Measurements from ENCODE around the gene SPEG.

Gene SPEG

GRCh38 chr2:219517954-219518778 lies 83.5 kb downstream of the SPEG start:
- DNase-seq, result no peak

DNA sequence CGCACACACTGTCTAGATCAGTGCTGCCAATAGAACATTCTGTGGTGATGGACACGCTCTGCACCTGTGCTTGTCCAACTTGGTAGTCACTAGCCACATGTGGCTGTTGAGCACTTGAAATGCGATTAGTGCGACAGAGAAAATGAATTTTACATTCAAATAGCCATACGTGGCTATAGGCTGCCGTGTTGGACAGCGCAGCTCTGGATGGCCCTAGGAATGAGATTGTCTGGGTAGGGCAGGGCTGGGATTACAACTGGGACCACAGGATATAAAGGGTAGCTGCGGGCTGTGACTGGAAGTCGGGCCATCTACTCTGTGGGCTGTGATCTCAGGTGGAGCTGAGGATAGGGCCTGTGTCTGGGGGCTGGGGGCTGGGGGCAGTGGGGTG lies 84.9 kb downstream of the SPEG start:
- no peak for DNase-seq

- no peak for DNase-seq
These were observed 85.4 kb downstream of the SPEG start for GRCh38 chr2:219520079-219520478.

DNA sequence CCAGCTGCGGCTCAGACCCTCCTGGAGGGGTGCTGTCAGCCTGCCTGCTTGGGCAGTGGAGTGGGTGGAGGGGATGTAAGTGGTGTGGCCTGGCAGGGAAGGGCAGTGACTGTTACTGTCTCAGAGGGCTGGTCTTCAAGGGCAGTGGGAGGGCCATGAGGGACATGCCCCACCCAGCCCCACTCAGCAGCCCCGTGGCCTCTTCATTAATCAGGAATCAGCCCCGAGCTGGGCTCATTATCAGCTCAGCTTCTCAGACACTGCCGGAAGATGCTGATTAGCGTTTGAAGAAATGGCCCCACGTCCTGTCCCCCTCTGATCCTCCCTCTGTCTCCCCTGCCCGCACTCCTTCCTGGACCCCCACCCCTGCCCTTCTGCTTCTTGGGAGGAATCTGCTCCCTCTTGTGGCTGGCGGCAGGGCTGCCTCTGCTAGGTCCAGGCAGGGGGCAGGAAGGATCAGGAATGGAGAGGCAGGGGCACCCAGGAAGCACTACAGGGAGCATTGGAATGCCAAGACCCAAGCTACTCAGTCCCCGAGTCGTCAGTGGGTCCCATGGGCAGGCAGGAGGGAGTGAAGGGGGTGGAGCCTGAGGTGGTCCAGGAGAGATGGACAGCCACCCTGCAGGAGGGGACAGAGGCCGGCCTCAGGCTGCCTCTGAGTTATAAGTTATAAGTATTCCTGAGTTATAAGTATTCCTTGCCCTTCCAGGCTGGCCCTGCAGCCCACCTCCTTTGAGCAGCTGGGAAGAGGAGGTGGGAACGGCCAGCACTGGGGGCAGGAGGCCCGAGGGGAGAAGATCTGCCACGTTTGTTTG lies 86.6 kb downstream of the SPEG start:
- peak; percentile 20 for DNase-seq

DNA sequence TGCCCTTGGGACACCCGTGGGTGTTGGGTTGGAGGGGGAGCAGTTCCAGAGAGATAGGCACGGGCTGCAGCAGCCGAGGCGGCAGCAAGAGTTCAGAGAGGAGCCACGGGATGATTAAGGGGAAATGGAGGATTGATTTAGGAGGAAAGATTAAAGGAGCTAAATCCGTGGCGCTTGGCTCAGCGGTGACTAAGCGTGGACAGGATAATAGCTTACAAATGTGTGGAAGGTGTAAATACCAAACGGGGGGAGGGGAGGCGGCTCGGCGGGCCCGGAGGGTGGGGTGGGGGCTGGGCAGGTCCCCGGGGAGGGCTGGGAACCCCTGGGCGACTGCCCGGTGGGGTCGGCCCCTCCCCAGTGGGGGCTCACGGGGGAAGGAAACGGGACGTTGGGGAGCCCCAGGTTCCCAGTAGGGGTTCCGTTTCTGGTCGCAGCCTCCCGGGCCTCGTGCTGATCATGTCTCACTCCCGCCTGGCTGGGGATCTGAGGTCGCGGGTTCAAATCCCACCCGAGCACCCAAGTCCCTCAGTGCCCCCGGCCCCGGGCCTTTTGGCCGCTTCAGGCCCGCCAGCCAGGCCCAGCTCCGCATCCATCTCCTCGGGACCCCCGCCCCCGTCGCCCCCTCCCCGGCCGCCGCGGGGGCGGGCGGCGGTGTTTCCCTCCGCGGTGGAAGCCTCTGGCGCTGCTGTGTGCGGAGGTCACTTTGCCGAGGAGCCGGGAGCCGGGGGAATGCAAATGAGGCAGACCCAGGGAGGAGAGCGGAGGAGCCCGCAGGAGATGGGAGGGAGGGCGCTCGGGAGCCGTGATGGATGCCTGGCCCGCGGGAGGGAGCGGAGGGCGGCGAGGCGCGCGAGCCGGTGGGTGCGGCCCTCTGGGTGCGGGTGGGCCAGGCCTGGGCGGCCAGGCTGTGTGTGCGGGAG lies 87.7 kb downstream of the SPEG start:
- DNase-seq, result peak; percentile 12

DNA sequence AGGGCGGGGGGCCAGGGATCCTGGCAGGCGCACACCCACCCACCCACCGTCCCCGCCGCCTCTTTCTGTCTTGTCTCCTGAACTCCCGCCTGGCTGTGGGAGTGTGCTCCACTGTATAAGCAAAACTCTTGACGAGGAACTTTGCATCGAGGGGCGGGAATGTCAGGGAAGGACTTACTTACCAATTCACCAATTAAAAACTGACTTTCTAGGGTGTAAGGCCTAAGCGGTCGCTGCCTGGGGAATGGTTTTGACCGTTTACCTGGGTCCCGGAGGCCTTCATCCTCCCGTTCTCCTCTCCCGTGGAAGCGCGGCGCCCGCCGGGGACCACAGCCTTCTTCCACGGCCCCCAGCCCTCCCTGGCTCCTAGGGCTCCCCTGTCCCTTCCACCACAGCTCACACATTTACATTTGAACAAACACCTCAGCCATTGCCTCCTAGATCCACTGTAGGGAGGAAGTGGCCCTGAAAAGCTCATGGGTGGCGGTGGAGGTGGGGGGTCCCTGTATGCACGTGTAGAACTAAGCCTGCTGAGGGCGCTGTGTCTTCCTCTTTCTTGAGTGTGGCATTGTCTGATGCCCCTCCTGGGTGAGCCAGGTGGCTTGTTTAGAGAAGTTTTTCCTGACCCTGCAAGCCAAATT lies 88.5 kb downstream of the SPEG start:
- DNase-seq, result no peak

DNA sequence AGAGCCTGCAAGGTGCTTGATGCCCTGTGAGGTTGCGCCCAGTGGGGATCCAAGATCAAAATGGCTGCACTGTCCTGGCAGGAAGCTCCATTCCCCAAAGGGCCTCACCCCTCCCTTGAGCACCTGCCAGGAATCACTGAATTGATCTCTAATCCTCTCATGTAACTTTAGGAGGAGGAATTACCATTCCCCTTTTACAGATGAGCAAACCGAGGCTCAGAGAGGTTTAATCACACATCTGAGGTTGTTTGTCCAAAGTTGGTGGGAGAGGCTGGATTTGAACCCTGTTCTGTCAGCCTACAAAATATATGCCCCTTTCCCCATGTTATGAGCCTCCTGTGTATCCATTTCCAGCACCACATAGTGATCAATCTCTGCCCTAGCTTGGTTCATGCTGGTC lies 90.2 kb downstream of the SPEG start:
- no peak for DNase-seq

DNA sequence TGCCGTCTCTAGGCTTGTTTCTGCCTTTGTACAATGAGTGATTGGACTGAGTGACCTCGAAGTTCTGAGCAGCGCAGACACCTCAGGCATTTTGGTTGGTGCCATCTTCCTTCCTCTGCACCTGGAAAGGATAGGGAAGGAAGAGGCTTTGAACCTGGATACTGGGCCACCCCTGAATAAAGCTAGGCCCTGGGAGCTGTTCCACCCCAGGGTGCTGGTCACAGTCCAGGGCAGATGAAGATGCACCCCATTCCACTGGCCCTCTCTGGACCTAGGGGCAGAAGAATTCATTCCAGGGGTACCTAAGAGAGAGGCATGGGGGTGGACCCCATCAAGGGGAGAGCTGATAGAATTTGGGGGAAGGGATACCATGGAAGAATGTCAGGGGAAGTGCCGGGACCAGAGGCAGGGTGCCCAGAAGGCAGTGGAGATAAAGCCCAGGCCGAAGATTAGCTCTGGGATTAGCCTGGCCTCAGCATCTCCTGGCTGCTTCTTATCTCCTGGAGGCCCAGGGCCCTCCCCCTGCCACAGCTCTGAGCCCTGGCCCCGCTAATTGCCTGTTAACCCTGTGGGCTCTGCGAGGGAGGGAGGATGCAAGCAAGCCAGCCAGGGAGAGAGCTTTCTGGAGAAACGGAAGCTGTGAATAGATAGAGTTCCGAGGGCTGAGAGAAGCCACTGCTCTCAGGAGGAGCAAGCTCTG lies 91.0 kb downstream of the SPEG start:
- no peak for DNase-seq

DNA sequence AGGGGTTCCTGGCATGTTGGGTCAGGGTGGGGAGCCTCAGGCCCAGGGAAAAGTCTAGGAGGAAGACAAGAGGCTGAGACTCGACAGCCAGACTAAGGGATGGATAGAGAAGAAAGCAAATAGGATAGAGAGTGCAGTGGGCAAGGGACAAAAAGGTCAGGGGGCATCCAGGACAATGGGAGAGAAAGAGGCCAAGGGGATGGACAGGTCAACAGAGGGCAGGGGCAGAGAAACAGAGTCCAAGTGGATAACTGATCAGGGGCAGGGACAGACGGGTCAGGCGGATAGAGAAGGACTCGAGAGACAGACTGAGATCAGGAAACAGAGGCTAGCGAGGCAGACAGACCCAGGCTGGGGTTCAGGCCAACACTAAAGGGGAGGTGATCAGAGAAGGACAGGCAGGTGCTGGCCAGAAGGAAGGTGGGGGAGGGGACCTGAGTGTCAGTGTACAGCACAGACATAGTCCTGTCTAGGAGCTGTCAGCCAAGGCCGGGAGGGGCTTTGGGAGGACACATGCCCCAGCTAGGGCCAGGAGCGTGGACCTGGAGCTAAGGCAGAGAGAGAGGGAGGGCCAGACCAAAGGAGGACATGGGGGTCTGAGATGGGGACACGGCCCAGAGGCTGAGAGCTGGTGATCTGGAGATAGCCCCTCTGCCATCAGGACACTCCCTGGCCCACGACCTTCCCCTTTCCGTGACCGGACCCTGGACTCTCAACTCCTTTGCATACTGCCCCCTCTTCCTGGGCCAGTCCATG lies 91.9 kb downstream of the SPEG start:
- DNase-seq, result no peak

DNA sequence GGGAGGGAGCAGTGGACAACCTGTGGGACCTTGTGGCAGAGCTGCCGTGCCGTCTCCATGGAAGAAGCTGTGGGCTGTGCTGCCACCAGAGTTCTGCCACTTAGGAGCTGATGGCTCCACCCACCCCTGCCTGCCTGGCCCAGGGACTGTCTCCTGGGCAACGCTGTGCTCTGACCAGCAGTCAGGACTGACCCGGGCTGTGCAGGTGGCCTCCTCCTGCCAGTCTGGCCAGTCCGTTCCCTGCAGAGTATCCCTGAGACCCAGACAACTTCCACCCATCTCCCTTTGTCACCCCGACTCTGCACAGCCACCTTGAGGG lies 92.4 kb downstream of the SPEG start:
- DNase-seq, result no peak

- DNase-seq, result no peak
These were observed 92.8 kb downstream of the SPEG start for GRCh38 chr2:219527472-219527871.

DNA sequence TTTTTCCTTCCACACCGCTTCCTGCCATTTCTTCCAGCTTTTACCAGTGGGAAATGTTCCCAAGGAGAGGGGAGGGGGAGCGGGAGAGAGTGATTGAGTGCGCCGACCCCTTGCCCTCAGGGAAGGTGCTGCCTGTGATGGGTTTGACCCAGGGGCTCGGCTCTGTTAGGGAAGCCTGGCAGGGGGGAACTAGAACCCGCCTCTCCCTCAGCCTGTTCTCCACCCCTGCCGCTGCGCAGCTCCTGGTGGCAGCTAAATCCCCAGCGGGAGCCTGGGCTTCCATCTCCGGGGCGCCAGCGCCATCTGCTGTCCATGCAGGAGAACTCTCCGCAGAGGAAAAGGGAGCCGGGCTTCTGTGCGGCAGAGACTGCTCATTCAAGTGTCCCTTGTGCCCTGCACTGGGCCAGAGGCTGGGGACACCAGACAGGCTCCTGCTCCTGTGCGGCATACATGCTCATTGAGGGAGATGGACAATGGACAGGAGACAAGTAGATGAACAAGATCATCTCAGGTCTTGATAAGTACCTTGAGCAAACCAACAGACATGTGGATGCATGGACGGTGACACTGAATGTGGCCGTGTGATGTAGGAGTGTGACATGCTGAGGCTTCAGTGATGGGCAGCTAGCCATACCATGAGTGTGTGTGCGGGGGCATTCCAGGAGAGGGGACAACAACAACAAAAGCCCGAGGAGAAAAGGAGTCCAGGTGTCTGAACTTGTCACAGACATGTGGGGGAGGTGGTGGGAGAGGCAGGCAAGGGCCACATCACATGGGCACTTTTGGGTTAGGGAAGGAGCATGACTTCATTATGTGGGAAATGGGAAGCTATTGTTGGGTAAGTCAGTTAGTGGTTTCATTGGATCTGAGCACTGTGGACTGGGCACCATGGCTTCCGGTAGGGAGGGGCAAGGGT lies 95.7 kb downstream of the SPEG start:
- peak; percentile 86 for DNase-seq

DNA sequence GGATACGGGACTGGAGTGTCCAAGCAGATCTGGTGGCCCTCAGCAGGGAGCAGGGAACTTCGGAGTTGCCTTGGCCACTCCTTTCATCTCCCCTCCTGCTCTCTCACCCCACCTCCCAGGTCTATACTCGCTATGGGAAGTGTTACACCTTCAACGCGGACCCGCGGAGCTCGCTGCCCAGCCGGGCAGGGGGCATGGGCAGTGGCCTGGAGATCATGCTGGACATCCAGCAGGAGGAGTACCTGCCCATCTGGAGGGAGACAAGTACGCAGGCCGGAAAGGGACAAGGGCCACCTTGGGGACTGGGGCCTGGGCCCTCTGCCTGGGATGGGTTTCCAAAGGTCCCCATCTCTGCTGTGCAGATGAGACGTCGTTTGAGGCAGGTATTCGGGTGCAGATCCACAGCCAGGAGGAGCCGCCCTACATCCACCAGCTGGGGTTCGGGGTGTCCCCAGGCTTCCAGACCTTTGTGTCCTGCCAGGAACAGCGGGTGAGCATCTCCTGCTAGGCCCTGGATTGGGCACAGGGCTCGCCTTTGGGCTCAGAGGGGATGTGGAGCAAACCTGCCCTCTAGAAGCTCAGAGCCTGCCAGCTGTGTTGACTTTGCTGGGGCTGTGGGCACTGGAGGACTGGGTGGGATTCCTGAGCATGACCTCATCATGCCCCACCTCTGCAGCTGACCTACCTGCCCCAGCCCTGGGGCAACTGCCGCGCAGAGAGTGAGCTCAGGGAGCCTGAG lies 97.2 kb downstream of the SPEG start:
- DNase-seq, result no peak

DNA sequence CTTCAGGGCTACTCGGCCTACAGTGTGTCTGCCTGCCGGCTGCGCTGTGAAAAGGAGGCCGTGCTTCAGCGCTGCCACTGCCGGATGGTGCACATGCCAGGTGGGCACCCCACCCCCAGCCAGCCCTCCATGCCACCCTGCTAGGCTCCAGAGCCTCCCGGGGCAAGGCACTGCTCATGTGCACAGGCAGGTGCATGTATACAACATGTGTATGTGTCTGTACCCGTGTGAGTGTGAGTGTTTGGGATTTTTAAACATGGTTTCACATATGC lies 97.7 kb downstream of the SPEG start:
- DNase-seq, result no peak

DNA sequence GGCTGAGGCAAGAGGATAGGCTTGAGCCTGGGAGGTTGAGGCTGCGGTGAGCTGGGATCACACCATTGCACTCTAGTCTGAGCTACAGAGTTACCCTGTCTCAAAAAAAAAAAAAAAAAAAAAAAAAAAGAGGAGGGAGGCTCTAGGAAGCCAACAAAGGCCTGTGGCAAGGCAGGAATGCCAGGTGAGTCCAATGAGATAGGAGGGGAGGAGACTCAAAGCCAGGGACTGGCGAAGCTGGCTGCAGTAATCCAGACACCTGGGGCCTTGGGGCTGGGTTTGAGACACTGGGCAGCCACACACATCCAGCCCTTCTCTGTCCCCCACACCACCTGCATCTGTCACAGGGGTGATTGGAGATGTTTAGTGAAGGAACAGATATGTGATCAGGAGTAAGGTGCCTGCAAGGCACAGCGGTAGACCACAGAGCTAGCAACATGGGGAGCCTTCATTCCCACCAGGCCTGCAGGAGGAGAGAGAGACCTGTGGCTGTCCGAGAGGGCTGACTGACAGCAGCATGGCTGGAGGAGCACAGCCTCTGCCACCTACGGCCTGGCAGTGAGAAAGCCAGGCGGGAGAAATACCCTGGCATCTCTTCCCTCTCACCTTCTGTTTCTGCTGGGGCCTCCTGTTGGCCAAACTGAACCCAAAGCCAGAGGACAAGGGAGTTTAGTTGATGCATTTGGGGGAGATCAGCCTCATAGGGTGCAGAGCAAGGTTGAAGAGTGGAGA lies 99.5 kb downstream of the SPEG start:
- no peak for DNase-seq

DNA sequence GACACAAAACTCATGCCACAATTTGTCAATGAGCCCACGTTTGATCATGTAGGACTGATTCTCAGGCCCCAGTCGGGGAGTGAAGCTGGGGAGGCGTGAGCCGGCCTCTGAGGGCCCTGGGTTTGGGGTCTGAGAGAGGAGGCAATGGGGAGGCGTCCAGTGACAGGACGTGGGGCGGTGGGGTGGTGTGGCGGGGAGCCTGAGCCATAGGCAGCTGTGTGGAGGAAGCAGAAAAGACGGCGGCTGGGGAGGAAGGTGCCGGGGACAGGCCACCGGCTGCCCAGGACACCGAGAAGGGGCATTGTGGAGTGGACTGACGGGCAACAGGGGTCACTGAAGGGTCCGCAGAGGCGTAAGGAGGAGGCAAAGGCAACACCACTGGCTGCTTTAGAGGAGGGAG lies 101.8 kb downstream of the SPEG start:
- no peak for DNase-seq

GRCh38 chr2:219536967-219537366 lies 102.3 kb downstream of the SPEG start:
- no peak for DNase-seq

GRCh38 chr2:219537657-219538488 lies 103.2 kb downstream of the SPEG start:
- no peak for DNase-seq
